ENCODE data around the gene DCD.
"Not testable (repeated sequence)": the region's sequence is repeated elsewhere in the genome, so short reads cannot be mapped to it uniquely, and the experiment has no call there.

Gene DCD

GRCh38 chr12:54648265-54648664 lies at the start of gene DCD:
TSS of gene DCD (minus strand) at chr12:54648365. CDS start at chr12:54648303, 62 bp downstream.
- DNase-seq, result no peak

GRCh38 chr12:54697851-54698250 lies 49.7 kb upstream of the DCD start:
- peak; percentile 41 for DNase-seq

GRCh38 chr12:54692353-54692752 lies 44.2 kb upstream of the DCD start:
- no peak for DNase-seq

GRCh38 chr12:54689984-54690383 lies 41.8 kb upstream of the DCD start:
- peak; percentile 12 for DNase-seq

GRCh38 chr12:54689034-54689372 lies 40.8 kb upstream of the DCD start:
- DNase-seq, result peak; percentile 12

GRCh38 chr12:54688309-54689033 lies 40.3 kb upstream of the DCD start:
- DNase-seq, result no peak

- DNase-seq, result peak; percentile 25
Measured at GRCh38 chr12:54684636-54685630, 36.8 kb upstream of the DCD start.

- DNase-seq, result no peak
Measured at GRCh38 chr12:54683398-54683797, 35.2 kb upstream of the DCD start.

GRCh38 chr12:54682674-54683073 lies 34.5 kb upstream of the DCD start:
- DNase-seq, result no peak

- DNase-seq, result peak; percentile 57
Measured at GRCh38 chr12:54680374-54680773, 32.2 kb upstream of the DCD start.

- no peak for DNase-seq
Measured at GRCh38 chr12:54678131-54678530, 30.0 kb upstream of the DCD start.

- DNase-seq, result no peak
Measured at GRCh38 chr12:54667945-54668344, 19.8 kb upstream of the DCD start.

- no peak for DNase-seq
Measured at GRCh38 chr12:54666008-54666407, 17.8 kb upstream of the DCD start.

GRCh38 chr12:54665022-54665635 lies 17.0 kb upstream of the DCD start:
- not testable (repeated sequence) for DNase-seq

- no peak for DNase-seq
Measured at GRCh38 chr12:54663603-54664002, 15.4 kb upstream of the DCD start.

GRCh38 chr12:54662026-54662425 lies 13.9 kb upstream of the DCD start:
- no peak for DNase-seq

- peak; percentile 82 for DNase-seq
Measured at GRCh38 chr12:54661048-54661447, 12.9 kb upstream of the DCD start.

- DNase-seq, result no peak
Measured at GRCh38 chr12:54660320-54660962, 12.3 kb upstream of the DCD start.

GRCh38 chr12:54658306-54659264 lies 10.4 kb upstream of the DCD start:
- DNase-seq, result peak; percentile 72

GRCh38 chr12:54657105-54657607 lies 9.0 kb upstream of the DCD start:
- DNase-seq, result peak; percentile 50

- DNase-seq, result no peak
Measured at GRCh38 chr12:54654926-54655325, 6.8 kb upstream of the DCD start.

GRCh38 chr12:54653025-54653424 lies 4.9 kb upstream of the DCD start:
- DNase-seq, result no peak

Data from RPMI8226 (cell line).